ENCODE results near the gene SPRY4. TPM values are rescaled to one million over a fixed set of nuclear protein-coding genes. Genes with fewer than 3 reads are reported as not detected.

SPRY4 gene
- total and polyA plus RNA-seq, 2 of the 8 experiments (the other 6 are each of a cell fraction or from before 2014, with no cell fraction given), result 59.1 to 113 TPM

- peak overlapping the region; percentile 75 for H2BK120ac ChIP-seq (replicated peaks; ENCODE audit: low read depth, low read length)
- no peaks in the 10 kb centered on the region for H3K36me3 ChIP-seq (ENCODE audit: control insufficient read depth in 2 of 4, insufficient read depth in 4 of 4, low read length in 3 of 4)
- H2BK15ac ChIP-seq (ENCODE audit: low read length), result peak overlapping the region; percentile 5; the same call in 1 of the 2 replicates
- no peak overlapping the region for H3K23ac ChIP-seq (ENCODE audit: insufficient read length)
- no peak overlapping the region for H3K14ac ChIP-seq (ENCODE audit: insufficient read length)
- DNase-seq (ENCODE audit: low read depth in 1 of 2, low spot score in 2 of 2), result no peak
- H4K20me1 ChIP-seq (replicated peaks in 1 of 2; ENCODE audit: control insufficient read depth in 1 of 2, insufficient read depth in 2 of 2, low read length in 2 of 2), result no peaks in the 10 kb centered on the region
- peak overlapping the region; percentile 49; the same call in 1 of the 2 replicates for H3K18ac ChIP-seq (ENCODE audit: extremely low read depth, low read length)
- H2AK5ac ChIP-seq (ENCODE audit: low read depth, low read length), result peak overlapping the region; percentile 91; the same call in 1 of the 2 replicates
- H3K27ac ChIP-seq (ENCODE audit: low read depth, low read length), result no peak overlapping the region
- ChIA-PET POLR2A (ENCODE audit: partially characterized antibody) (interaction anchor here (1.5 to 8.8 kb wide), 3 partner anchors 26 to 34 kb away, joined by 4 to 137 read pairs (median 9); partner anchors contain the start of gene SPRY4), CTCF (ENCODE audit: partially characterized antibody) (interaction anchor here (0.6 to 4.0 kb wide), 8 partner anchors 32 to 347 kb away, joined by 3 to 27 read pairs (median 3); partner anchors contain the start of gene SPRY4)
- no peak overlapping the region for H2AFZ ChIP-seq (ENCODE audit: low read length)
- H4K8ac ChIP-seq (ENCODE audit: extremely low read depth, insufficient read depth, low read length), result no peak overlapping the region; the same call in 1 of the 2 replicates
- peak overlapping the region; percentile 84 for H2BK12ac ChIP-seq (ENCODE audit: low read depth, low read length)
- 92% methylated on average over 5 of the region's 5 CpGs; no CpG with 5 or more reads in 1 of the 2 experiments for WGBS, 2 experiments (ENCODE audit: extremely low coverage in 1 of 2, insufficient coverage in 1 of 2, insufficient read length in 1 of 2, insufficient replicate concordance in 2 of 2, low coverage in 1 of 2, low lambda C conversion rate in 2 of 2, missing lambda C conversion rate in 1 of 2)
- no peak for TF ChIP-seq RBBP5 (IDR thresholded peaks at IDR 0.05; ENCODE audit: borderline replicate concordance, low read depth, low read length)
- no peak for TF ChIP-seq SP1 (IDR thresholded peaks at IDR 0.05; ENCODE audit: low read depth, low read length)
- TF ChIP-seq, protein P1, sequence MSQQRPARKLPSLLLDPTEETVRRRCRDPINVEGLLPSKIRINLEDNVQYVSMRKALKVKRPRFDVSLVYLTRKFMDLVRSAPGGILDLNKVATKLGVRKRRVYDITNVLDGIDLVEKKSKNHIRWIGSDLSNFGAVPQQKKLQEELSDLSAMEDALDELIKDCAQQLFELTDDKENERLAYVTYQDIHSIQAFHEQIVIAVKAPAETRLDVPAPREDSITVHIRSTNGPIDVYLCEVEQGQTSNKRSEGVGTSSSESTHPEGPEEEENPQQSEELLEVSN (IDR thresholded peaks at IDR 0.05), result no peak
- TF ChIP-seq EP300 (IDR thresholded peaks at IDR 0.05; ENCODE audit: borderline replicate concordance in 1 of 2, low read depth in 2 of 2, low read length in 2 of 2), result no peak
- no peak for TF ChIP-seq BCL11A (IDR thresholded peaks at IDR 0.05; ENCODE audit: low read depth in 2 of 2, low read length in 2 of 2)
- no peak for TF ChIP-seq USF2 (IDR thresholded peaks at IDR 0.05; ENCODE audit: low read length)
- no peak for TF ChIP-seq BRCA1 (IDR thresholded peaks at IDR 0.05; ENCODE audit: low read depth, low read length)
- no peak for TF ChIP-seq TAF1 (IDR thresholded peaks at IDR 0.05; ENCODE audit: low read depth, low read length)
- H3K9me3 ChIP-seq (ENCODE audit: insufficient read depth in 2 of 2, low read depth in 1 of 2, low read length in 1 of 2), result no peaks in the 10 kb centered on the region
- H2BK5ac ChIP-seq (ENCODE audit: low read depth, low read length), result peak overlapping the region; percentile 91; the same call in 1 of the 2 replicates
- peaks cover 1% of the 10 kb centered on the region; the same call in 1 of the 2 replicates for H3K23me2 ChIP-seq (ENCODE audit: low read depth, low read length)
- no peaks in the 10 kb centered on the region for H3K79me2 ChIP-seq (ENCODE audit: control insufficient read depth in 1 of 2, insufficient read depth in 2 of 2, low read length in 2 of 2)
- no peaks in the 10 kb centered on the region for H3K79me1 ChIP-seq (ENCODE audit: low read depth, low read length)
- no peak overlapping the region for H3K9ac ChIP-seq (replicated peaks in 1 of 4; ENCODE audit: extremely low read depth in 1 of 4, low read depth in 3 of 4, low read length in 3 of 4)
- no peak overlapping the region for H3K56ac ChIP-seq (replicated peaks; ENCODE audit: insufficient read length, low read depth, low read length)
- peaks cover 15 to 34% (median 27%) of the 10 kb centered on the region in 4 experiments for H3K4me1 ChIP-seq (replicated peaks in 1 of 4; ENCODE audit: control insufficient read depth in 3 of 4, insufficient read depth in 4 of 4, low read length in 3 of 4)
- peak overlapping the region; percentile 25 for H3K4ac ChIP-seq (replicated peaks; ENCODE audit: insufficient read length, low read depth, low read length)
- peak overlapping the region; percentile 77 for H4K91ac ChIP-seq (replicated peaks; ENCODE audit: insufficient read length, low read length)
- H4K5ac ChIP-seq (ENCODE audit: insufficient read length, low read depth, low read length), result no peak overlapping the region
- H3K27me3 ChIP-seq (replicated peaks in 1 of 4; ENCODE audit: control insufficient read depth in 3 of 4, extremely low read depth in 1 of 4, insufficient read depth in 3 of 4, low read length in 3 of 4), result no peaks in the 10 kb centered on the region; a peak in 1 of 7 replicates
- H3K4me2 ChIP-seq (ENCODE audit: insufficient read depth in 1 of 2, low read depth in 2 of 2, low read length in 2 of 2), result no peak overlapping the region
- no peak overlapping the region for H3K4me3 ChIP-seq (ENCODE audit: extremely low read depth in 1 of 4, insufficient read depth in 2 of 4, low read depth in 3 of 4, low read length in 4 of 4)
- no peak for FAIRE-seq
- H2BK20ac ChIP-seq (ENCODE audit: low read length), result peak overlapping the region; percentile 95; the same call in 1 of the 2 replicates
These were observed 33.8 kb upstream of the SPRY4 start for GRCh38 chr5:142358648-142359047.

All from H1 (cell line).